Femur (tissue), 1 donor: ENCODE measurements around the gene UBE3C.
"Not testable (repeated sequence)": the region's sequence is repeated elsewhere in the genome, so short reads cannot be mapped to it uniquely, and the experiment has no call there.

Source experiments
- DNase-seq: peaks from one replicate; pipeline ENCODE4 v3.0.0-alpha.2; 2017

UBE3C gene

GRCh38 chr7:157241631-157242030, 102.9 kb downstream of the UBE3C start:
- no peak for DNase-seq

- no peak for DNase-seq
Observed at GRCh38 chr7:157244516-157245294, 106.0 kb downstream of the UBE3C start.

GRCh38 chr7:157246052-157246451, 107.3 kb downstream of the UBE3C start:
- DNase-seq = no peak

GRCh38 chr7:157248659-157249058, 109.9 kb downstream of the UBE3C start:
- DNase-seq = no peak

GRCh38 chr7:157250605-157251228, 112.0 kb downstream of the UBE3C start:
- no peak for DNase-seq

GRCh38 chr7:157251817-157252216, 113.1 kb downstream of the UBE3C start:
- DNase-seq = not testable (repeated sequence)

GRCh38 chr7:157253850-157254249, 115.1 kb downstream of the UBE3C start:
- DNase-seq = no peak

GRCh38 chr7:157254781-157255180, 116.1 kb downstream of the UBE3C start:
- DNase-seq = not testable (repeated sequence)

GRCh38 chr7:157255201-157255606, 116.5 kb downstream of the UBE3C start:
- no peak for DNase-seq

- no peak for DNase-seq
Observed at GRCh38 chr7:157263156-157263555, 124.4 kb downstream of the UBE3C start.

GRCh38 chr7:157265051-157265450, 126.3 kb downstream of the UBE3C start:
- DNase-seq = no peak

GRCh38 chr7:157266272-157266671, 127.5 kb downstream of the UBE3C start:
- DNase-seq = no peak

- DNase-seq = no peak
Observed at GRCh38 chr7:157267516-157267915, 128.8 kb downstream of the UBE3C start.

GRCh38 chr7:157267956-157268355, 129.2 kb downstream of the UBE3C start:
- no peak for DNase-seq

- DNase-seq = no peak
Observed at GRCh38 chr7:157268540-157268939, 129.8 kb downstream of the UBE3C start.

GRCh38 chr7:157269341-157270059, 130.8 kb downstream of the UBE3C start:
- no peak for DNase-seq

- no peak for DNase-seq
Observed at GRCh38 chr7:157270060-157270444, 131.3 kb downstream of the UBE3C start.

GRCh38 chr7:157271315-157271990, 132.7 kb downstream of the UBE3C start:
- DNase-seq = no peak

GRCh38 chr7:157271991-157272324, 133.2 kb downstream of the UBE3C start:
- peak; percentile 68 for DNase-seq

GRCh38 chr7:157272351-157273207, 133.9 kb downstream of the UBE3C start:
- no peak for DNase-seq

- peak; percentile 74 for DNase-seq
Observed at GRCh38 chr7:157273208-157274093, 134.7 kb downstream of the UBE3C start.
